ENCODE measurements around the gene C6orf15. TPM values are rescaled to one million over a fixed set of nuclear protein-coding genes. Genes with fewer than 3 reads are reported as not detected.

The C6orf15 gene
- total RNA-seq, 1 experiment from 2014 or later, result not detected

DNA sequence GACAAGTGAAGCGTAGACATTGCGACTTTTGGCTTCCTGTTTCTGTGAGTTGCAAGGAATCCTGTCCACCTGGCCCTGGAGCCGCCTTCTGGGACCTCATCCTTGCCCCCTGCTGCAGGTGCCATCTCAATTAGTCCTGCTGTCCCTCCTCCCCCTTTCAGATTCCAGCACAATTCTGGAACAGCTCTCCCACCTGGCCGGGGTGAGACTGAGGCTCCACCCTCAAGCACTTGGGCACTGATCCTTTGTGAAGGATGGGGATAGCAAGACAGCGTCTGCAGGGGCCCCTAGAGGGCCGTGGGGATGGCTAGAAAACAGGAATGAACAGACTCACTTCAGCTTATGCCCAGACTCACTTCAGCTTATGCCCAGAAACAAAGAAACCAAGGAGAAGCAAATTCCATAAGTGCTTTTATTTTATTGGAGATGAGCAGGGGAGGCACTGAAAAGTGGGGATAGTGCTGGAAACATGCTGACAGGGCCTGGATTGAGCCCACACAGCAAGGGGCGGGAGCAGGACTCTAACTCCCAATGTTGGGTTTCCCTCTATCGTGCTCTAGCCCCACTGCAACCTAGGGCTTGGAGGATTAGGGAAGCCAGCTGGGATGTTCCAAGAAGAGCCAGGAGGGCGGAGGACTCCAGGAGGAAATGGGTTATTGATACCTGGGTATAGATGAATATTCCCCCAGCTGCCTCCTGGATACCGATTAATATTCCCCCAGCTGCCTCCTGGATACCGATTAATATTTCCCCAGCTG, 1.4 kb downstream of the C6orf15 start:
- H3K4me3 ChIP-seq (ENCODE audit: low read depth in 2 of 2, low read length in 2 of 2), result no peak overlapping the region
- intact Hi-C loops (cut with micrococcal nuclease; ENCODE audit: unreplicated experiment), result no loop called here
- no peaks in the 10 kb centered on the region for H3K9me3 ChIP-seq (ENCODE audit: control insufficient read depth, insufficient read depth, low read depth, low read length)
- H3K4me1 ChIP-seq (ENCODE audit: control insufficient read depth, insufficient read depth, low read length), result peaks cover 18% of the 10 kb centered on the region
- BruUV-seq (replicated peaks), result no TSS peak
- ChIA-PET CTCF (interaction anchor here (0.7 to 0.9 kb wide), 2 partner anchors 9 to 24 kb away, joined by 3 read pairs; no protein-coding TSS in a partner anchor), POLR2A (interaction anchor here (0.6 kb wide), 1 partner anchor 47 kb away, joined by 3 read pairs; the partner anchor contains the start of gene CCHCR1)
- in situ Hi-C loops (cut with HindIII; ENCODE audit: low pct_unique_long_range_greater_than_20kb, low sequenced_read_pairs), result no loop called here
- H3K27me3 ChIP-seq (ENCODE audit: control insufficient read depth, insufficient read depth, low read length), result no peaks in the 10 kb centered on the region; the same call in 1 of the 2 replicates
- DNase-seq (ENCODE audit: low read depth, low spot score) (no peak), ATAC-seq (no peak)
- H3K36me3 ChIP-seq (ENCODE audit: control insufficient read depth, insufficient read depth, low read length), result no peaks in the 10 kb centered on the region
- H3K27ac ChIP-seq (ENCODE audit: low read length), result no peak overlapping the region
- TF ChIP-seq, protein P1, sequence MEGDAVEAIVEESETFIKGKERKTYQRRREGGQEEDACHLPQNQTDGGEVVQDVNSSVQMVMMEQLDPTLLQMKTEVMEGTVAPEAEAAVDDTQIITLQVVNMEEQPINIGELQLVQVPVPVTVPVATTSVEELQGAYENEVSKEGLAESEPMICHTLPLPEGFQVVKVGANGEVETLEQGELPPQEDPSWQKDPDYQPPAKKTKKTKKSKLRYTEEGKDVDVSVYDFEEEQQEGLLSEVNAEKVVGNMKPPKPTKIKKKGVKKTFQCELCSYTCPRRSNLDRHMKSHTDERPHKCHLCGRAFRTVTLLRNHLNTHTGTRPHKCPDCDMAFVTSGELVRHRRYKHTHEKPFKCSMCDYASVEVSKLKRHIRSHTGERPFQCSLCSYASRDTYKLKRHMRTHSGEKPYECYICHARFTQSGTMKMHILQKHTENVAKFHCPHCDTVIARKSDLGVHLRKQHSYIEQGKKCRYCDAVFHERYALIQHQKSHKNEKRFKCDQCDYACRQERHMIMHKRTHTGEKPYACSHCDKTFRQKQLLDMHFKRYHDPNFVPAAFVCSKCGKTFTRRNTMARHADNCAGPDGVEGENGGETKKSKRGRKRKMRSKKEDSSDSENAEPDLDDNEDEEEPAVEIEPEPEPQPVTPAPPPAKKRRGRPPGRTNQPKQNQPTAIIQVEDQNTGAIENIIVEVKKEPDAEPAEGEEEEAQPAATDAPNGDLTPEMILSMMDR (IDR thresholded peaks at IDR 0.05), result no peak
- TF ChIP-seq POLR2AphosphoS5 (IDR thresholded peaks at IDR 0.05; ENCODE audit: low read depth, low read length) (no peak), REST (IDR thresholded peaks at IDR 0.05; ENCODE audit: insufficient read depth in 1 of 2, low read depth in 2 of 2, low read length in 1 of 2) (no peak), SIN3A (IDR thresholded peaks at IDR 0.05; ENCODE audit: borderline replicate concordance, insufficient read depth, low read depth, low read length) (no peak), TCF7L2 (IDR thresholded peaks at IDR 0.05; ENCODE audit: low read depth, low read length) (no peak)

- no peak for ATAC-seq
- H3K27ac ChIP-seq (ENCODE audit: low read length), result no peak overlapping the region
- intact Hi-C loops (cut with micrococcal nuclease; ENCODE audit: unreplicated experiment) (no loop called here), in situ Hi-C loops (cut with HindIII; ENCODE audit: low pct_unique_long_range_greater_than_20kb, low sequenced_read_pairs) (no loop called here)
- BruUV-seq (replicated peaks), result no TSS peak
- POLR2A ChIA-PET, result no interaction called here
- H3K9me3 ChIP-seq (ENCODE audit: control insufficient read depth, insufficient read depth, low read depth, low read length), result no peaks in the 10 kb centered on the region
- no peaks in the 10 kb centered on the region for H3K36me3 ChIP-seq (ENCODE audit: control insufficient read depth, insufficient read depth, low read length)
- no peak for DNase-seq (ENCODE audit: low read depth, low spot score)
- no peak overlapping the region for H3K4me3 ChIP-seq (ENCODE audit: low read depth in 2 of 2, low read length in 2 of 2)
- TF ChIP-seq, protein P1 (IDR thresholded peaks at IDR 0.05), result no peak
- TF ChIP-seq TCF7L2 (IDR thresholded peaks at IDR 0.05; ENCODE audit: low read depth, low read length) (no peak), POLR2AphosphoS5 (IDR thresholded peaks at IDR 0.05; ENCODE audit: low read depth, low read length) (no peak), SIN3A (IDR thresholded peaks at IDR 0.05; ENCODE audit: borderline replicate concordance, insufficient read depth, low read depth, low read length) (no peak), REST (IDR thresholded peaks at IDR 0.05; ENCODE audit: insufficient read depth in 1 of 2, low read depth in 2 of 2, low read length in 1 of 2) (no peak)
- 0 out of 2 replicates have a peak, but pooled peaks cover 2% of the 10 kb centered on the region for H3K4me1 ChIP-seq (ENCODE audit: control insufficient read depth, insufficient read depth, low read length)
- CTCF ChIA-PET, result no interaction called here
- H3K27me3 ChIP-seq (ENCODE audit: control insufficient read depth, insufficient read depth, low read length), result no peaks in the 10 kb centered on the region; the same call in 1 of the 2 replicates
Observed at GRCh38 chr6:31107052-31107451, 5.3 kb downstream of the C6orf15 start.
